Endothelial cell (in vitro differentiated cells): ENCODE results near the gene RASSF1. TPM values are rescaled to one million over a fixed set of nuclear protein-coding genes. Genes with fewer than 3 reads are reported as not detected.
A peak's percentile ranks its signal among the peaks of the same experiment; 100 is the strongest.

Experiments
- DNase-seq: peaks from one replicate; pipeline ENCODE4 v3.0.0; 2021; ENCODE audit warnings: low spot score
- H3K27ac Mint-ChIP-seq: one replicate; pipeline ENCODE4 v1.8.0; 2021; ENCODE audit warnings: mixed read lengths, inconsistent platforms; ENCODE audit not compliant: unreplicated experiment
- H3K27me3 Mint-ChIP-seq: one replicate; pipeline ENCODE4 v1.8.0; 2021; ENCODE audit warnings: mild to moderate bottlenecking, moderate library complexity, mixed read lengths, inconsistent platforms; ENCODE audit not compliant: unreplicated experiment
- H3K36me3 Mint-ChIP-seq: one replicate; pipeline ENCODE4 v1.8.0; 2021; ENCODE audit warnings: mild to moderate bottlenecking, low read depth, mixed read lengths, inconsistent platforms; ENCODE audit not compliant: unreplicated experiment
- H3K4me1 Mint-ChIP-seq: one replicate; pipeline ENCODE4 v1.8.0; 2021; ENCODE audit warnings: mild to moderate bottlenecking, mixed read lengths, inconsistent platforms; ENCODE audit not compliant: unreplicated experiment
- H3K4me3 Mint-ChIP-seq: one replicate; pipeline ENCODE4 v1.8.0; 2021; ENCODE audit warnings: mild to moderate bottlenecking, mixed read lengths, inconsistent platforms; ENCODE audit not compliant: unreplicated experiment
- H3K9me3 Mint-ChIP-seq: one replicate; pipeline ENCODE4 v1.8.0; 2021; ENCODE audit warnings: mixed read lengths, inconsistent platforms; ENCODE audit not compliant: unreplicated experiment
- total RNA-seq: library from RNA; stranded (reverse); fragmentation: NEBNext Ultra II Directional; extraction: Animal tissue kit (Norgen Biotek cat#: 25700); gene quantifications from one replicate; pipeline ENCODE4 v1.2.1, GENCODE V29; 2021; ENCODE audit not compliant: unreplicated experiment
- TF ChIP-seq, protein P1 (sequence below): fragments of 200-600 bp; sonication (generic); IDR thresholded peaks from one replicate; pipeline ENCODE4 v1.5.0; 2021; ENCODE audit warnings: antibody characterized with exemption; ENCODE audit not compliant: unreplicated experiment

RASSF1 gene
- total RNA-seq, 1 donor from 2014 or later: 14.8 TPM

DNA sequence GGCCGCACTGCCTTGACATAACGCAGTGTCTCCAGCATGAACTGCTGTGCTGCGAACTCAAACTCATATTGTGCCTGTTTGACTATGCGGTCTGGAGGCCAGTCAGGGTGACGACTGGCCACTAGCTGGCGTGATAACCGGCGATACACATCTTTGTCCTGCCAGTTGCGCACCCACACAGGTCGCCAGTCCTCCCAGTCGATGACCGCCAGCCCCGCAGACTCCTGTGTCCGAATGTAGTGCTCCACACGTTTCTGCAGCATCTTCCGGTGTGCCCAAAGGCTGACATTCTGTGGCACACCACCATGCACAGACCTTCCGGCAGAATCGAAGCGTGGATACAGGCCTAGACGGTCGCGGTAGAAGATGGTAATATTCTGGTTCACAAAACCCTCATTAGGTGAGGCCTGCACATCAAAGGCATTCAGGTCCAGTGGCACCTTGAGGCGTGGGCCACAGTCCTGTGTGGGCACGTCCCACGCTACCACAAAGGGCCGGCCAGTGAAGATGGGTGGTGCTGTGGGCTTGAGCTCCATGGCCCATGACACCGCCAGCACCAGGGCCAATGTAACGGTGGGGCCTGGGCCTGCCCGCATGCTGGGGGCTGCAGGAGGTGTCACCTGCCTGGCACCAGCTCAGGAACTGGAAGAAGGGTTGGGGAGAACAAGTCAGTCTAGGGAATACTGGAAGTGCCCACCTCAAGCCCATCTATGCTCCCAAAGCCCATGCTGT is 20.6 kb downstream of the RASSF1 start:
- peak overlapping the region; percentile 96 for H3K4me3 Mint-ChIP-seq
- H3K27me3 Mint-ChIP-seq: peaks cover 26% of the 10 kb centered on the region
- DNase-seq: peak; percentile 4
- no peaks in the 10 kb centered on the region for H3K9me3 Mint-ChIP-seq
- TF ChIP-seq, protein P1, sequence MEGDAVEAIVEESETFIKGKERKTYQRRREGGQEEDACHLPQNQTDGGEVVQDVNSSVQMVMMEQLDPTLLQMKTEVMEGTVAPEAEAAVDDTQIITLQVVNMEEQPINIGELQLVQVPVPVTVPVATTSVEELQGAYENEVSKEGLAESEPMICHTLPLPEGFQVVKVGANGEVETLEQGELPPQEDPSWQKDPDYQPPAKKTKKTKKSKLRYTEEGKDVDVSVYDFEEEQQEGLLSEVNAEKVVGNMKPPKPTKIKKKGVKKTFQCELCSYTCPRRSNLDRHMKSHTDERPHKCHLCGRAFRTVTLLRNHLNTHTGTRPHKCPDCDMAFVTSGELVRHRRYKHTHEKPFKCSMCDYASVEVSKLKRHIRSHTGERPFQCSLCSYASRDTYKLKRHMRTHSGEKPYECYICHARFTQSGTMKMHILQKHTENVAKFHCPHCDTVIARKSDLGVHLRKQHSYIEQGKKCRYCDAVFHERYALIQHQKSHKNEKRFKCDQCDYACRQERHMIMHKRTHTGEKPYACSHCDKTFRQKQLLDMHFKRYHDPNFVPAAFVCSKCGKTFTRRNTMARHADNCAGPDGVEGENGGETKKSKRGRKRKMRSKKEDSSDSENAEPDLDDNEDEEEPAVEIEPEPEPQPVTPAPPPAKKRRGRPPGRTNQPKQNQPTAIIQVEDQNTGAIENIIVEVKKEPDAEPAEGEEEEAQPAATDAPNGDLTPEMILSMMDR: no peak
- peak overlapping the region; percentile 77 for H3K27ac Mint-ChIP-seq
- peaks cover 55% of the 10 kb centered on the region for H3K4me1 Mint-ChIP-seq
- peaks cover 41% of the 10 kb centered on the region for H3K36me3 Mint-ChIP-seq

DNA sequence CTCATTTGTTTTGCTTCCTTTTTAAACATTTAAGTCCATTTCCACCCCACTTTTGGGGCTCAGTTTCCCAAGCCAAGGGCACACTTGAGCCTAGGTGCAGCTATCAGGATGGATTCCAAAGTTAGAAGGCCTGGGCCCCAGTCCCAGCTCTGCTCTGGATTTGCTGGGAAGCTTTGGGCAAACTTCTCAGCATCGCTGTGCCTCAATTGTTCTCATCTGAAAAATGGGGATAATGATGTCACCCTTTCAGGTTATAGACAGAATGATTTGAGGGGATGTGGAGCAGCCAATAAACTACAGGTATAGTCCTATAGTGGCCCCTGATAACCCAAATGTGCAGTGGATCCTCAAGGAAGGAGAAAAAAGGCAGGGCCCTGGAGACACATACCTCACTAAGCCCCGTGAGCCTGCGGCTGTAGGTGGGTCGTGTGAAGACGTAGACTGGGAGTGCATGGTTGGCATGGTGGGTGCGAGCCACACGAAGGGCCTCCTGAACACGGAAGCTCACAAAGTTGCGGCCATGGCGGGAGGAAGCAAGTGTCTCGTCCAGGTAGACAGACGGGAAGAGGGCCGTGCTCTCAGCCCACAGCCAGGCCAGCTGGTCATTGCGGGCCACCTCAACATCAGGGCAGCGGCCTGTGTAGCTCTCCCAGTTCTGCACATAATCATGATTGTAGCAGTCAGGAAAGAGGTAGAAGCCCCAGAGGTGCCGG is 21.3 kb downstream of the RASSF1 start:
- H3K4me1 Mint-ChIP-seq: peaks cover 49% of the 10 kb centered on the region
- DNase-seq: no peak
- H3K27me3 Mint-ChIP-seq: peaks cover 26% of the 10 kb centered on the region
- no peaks in the 10 kb centered on the region for H3K9me3 Mint-ChIP-seq
- H3K27ac Mint-ChIP-seq: peak overlapping the region; percentile 50
- H3K36me3 Mint-ChIP-seq: peaks cover 36% of the 10 kb centered on the region
- H3K4me3 Mint-ChIP-seq: peak overlapping the region; percentile 96
- TF ChIP-seq, protein P1: no peak

DNA sequence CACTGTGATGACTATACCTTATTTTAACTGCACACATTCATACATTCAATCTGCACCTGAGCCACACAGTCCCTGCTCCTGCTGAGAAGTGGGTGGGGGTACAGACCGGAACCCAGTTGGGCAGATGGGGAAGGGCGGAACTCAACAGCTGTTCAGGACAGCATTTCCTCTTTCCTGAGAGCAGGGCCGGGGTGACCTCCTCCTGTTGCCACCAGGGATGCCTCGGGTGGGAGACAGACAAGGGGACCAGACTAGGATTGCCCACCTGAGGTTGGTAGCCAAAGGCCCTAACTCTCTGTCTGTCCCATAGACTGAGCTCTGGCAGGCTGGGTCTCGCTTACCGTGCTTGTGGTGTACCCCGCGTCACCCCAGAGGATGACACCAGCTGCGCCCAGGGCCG is 22.0 kb downstream of the RASSF1 start:
- Mint-ChIP-seq H3K4me3 (peak overlapping the region; percentile 96), H3K9me3 (no peaks in the 10 kb centered on the region), H3K27ac (peak overlapping the region; percentile 70), H3K4me1 (peaks cover 46% of the 10 kb centered on the region), H3K27me3 (peaks cover 26% of the 10 kb centered on the region), H3K36me3 (peaks cover 42% of the 10 kb centered on the region)
- TF ChIP-seq, protein P1: no peak
- no peak for DNase-seq

DNA sequence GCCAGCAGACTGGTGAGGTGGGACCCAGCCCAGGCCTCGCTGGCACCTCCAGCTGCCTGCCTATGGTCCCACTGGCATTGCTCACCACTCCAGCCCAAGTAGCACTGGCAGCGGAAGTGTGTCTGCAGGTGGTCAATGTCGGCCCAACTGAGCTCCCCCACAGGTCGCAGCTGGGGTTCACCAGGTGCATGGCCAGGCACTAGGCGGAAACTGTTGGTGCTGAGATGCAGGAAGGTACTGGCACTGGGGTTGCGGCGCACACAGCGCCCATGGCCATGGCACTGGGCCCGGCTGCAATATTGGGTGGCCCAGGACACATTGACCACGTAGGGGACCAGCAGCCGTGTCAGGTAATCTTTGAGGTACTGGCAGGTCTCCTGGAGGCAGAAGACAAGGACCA is 22.5 kb downstream of the RASSF1 start:
- no peak for DNase-seq
- Mint-ChIP-seq H3K36me3 (peaks cover 44% of the 10 kb centered on the region), H3K9me3 (no peaks in the 10 kb centered on the region), H3K4me1 (peaks cover 43% of the 10 kb centered on the region), H3K4me3 (peak overlapping the region; percentile 96), H3K27me3 (peaks cover 24% of the 10 kb centered on the region), H3K27ac (peak overlapping the region; percentile 70)
- TF ChIP-seq, protein P1: no peak

DNA sequence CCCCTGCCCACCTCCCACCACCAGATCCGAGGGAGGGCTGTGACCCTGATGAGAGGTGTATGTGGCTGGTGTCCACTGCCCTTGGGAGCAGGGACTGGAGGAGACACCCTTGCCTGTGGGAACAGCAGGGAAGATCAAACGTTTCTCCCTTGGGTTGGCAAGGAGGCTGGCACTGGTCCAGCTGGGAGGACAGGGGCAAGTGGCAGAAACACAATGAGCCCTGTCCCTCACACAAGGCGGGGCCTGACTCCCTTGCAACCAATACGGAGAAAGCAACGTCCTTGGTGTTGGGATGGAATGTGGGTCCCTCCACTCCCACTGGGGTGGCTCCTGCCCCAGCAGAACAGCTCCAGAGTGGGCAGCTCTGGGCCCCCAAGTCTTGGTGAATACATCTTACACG is 23.3 kb downstream of the RASSF1 start:
- H3K4me3 Mint-ChIP-seq: no peak overlapping the region
- H3K27ac Mint-ChIP-seq: no peak overlapping the region
- DNase-seq: no peak
- TF ChIP-seq, protein P1: no peak
- H3K4me1 Mint-ChIP-seq: peaks cover 41% of the 10 kb centered on the region
- no peaks in the 10 kb centered on the region for H3K9me3 Mint-ChIP-seq
- peaks cover 44% of the 10 kb centered on the region for H3K36me3 Mint-ChIP-seq
- H3K27me3 Mint-ChIP-seq: peaks cover 22% of the 10 kb centered on the region
